Measurements from ENCODE around the gene MAGOH.

Gene MAGOH

DNA sequence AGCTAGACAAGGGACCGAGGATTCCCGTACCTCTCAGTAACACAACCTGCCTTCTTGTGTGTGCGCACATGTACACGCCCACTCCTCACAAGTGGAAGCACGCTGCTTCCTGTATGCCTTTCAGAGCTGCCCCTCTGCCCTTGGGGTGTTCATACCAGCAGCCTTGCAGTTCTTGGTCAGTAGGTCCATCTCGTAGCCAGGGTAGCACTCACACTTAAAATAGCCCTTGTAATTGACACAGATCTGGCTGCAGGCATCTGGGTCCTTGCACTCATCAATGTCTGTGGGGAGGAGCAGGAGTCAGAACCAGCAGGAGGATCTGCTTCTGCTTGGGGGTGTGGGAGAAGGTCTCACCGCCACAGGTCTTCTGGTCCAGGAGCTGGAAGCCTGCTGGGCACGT is 32.6 kb upstream of the MAGOH start:
- no peak for DNase-seq (ENCODE audit: low spot score)

DNA sequence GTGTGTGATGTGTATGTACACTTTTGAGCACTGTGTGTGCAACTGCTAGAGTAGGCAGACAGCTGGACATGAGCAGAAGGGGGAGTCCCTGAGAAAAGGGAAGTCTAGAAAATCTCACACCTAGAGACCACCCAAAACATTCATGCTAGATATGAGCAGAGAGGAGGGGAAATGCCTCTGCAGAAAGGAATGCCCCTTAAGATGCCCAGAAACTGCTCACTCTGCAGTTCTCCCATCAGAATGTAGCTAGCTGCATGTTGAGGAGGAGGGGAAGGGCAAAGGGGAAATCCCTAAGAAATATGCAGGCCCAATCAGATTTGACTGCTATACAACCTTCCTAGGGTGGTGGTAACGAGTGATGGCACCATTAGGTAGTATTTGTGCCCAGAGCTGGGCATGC is 31.8 kb upstream of the MAGOH start:
- peak; percentile 22 for DNase-seq (ENCODE audit: low spot score)

DNA sequence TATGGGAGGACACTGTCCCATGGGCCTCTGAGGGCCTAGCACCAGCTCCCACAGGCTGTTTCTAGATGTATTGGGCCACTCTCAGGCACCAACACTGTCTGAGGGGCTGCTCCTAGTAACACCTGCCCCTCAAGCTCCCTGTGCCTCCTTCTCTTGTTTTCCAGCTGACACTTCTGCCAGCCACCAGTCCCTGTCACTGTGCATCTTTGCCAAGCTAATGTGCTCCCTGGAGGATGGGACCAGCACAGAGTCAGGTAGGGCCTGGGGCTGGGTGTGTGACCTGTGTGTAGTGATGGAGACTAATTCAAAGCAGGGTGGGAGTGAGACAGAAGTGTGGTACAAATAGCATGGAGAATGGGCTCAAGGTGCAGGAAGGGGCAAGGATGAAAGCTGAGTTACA is 29.4 kb upstream of the MAGOH start:
- DNase-seq (ENCODE audit: low spot score) = peak; percentile 37

DNA sequence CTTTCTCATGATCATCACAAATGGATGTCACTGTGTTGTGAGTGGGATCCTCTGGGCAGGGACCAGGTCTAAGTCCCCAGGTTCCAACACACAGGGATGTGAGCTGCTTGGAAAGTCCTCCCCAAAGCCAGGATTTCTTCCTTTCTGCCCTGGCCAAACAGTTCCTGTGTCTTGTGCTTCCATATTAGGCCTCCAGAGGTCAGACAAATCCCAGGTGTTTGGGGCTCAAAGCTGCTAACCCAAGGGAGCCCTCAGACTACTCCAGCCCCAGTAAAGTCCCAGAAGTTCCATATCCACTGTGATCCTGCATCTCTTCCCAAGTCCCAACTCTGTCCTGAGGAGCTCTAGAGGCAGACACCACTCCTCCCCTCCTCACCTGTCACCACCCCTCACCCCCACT is 27.7 kb upstream of the MAGOH start:
- peak; percentile 56 for DNase-seq (ENCODE audit: low spot score)

DNA sequence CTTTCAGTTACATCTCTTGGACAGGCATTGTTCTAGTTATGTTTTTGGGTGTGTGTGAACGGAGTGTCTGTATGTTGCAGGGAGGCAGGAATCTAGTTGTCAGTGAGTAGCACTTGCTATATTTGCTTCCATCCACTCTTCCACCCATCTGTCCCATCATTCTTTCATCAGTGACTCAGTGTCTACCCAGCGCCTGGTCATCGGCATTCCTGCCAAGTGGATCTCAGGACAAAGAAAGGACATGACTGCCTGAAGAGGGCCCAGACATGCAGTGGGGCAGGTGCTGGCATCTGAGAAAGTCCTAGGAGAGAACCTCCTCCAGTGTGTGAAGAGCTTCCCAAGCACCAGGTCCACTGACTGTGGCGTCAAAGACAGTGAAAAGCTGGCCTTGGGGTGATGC is 27.3 kb upstream of the MAGOH start:
- DNase-seq (ENCODE audit: low spot score) = no peak

DNA sequence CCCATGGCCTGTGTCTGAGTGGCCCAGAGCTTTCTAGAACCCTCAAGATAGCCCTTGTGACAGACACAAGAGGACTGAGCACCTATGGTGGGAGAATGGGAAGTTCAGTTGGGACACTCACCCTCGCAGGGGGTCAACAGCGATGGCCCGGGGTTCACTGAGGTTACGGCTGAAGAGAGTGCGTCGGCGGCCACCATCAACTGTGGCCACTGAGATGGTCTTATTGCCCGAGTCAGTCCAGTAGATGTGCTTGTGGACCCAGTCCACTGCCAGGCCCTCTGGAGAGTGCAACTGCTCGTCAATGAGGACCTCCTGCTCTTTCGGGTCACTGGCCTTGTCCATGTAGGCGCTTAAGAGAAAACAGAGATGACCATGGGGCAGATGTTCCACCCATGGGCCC is 25.7 kb upstream of the MAGOH start:
- DNase-seq (ENCODE audit: low spot score) = no peak

DNA sequence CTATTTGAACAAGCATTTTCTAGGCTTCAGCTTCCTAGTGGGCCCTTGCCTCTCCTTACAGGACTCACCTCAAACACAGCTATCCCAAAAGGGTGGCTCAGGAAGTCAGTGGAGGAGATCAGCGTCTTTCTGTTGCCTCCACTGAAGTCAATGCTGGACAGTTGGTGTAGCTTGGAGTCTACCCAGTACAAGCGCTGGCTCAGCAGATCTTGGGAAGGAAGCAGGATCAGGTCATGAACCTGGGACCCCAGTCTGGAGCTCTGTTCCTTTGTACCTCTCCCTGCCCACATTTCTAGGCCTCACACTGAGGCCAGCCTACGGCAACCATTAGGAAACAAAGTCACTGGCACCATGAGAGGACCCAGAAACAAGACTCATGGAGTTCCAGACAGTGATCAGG is 23.7 kb upstream of the MAGOH start:
- no peak for DNase-seq (ENCODE audit: low spot score)

DNA sequence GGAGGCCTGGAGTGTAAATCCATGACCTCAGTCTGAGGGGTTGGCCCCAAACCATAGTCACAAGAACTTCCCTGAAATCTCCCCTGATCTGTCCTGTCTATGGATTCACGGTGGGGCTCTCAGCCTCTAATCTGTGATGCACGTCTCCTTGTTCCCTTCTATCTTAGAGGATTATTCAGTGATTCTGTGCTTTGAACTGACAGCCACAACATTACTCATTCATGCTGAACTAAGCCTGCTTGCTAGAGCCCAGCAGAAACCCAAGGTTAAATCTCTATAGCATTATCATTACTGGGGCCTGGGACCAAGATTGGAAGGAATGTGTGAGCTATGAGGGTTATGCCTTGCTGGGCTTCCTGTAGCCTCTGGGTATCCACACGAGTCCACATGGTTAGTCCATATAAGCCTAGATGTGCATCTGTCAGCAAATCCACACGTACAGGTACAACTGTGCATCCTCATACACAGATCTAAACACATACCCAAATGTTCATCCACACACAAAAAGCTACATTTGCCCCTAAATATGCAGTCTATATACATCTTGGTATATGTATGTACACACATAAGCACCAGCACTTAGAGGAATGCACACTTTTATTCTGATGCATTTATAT is 22.4 kb upstream of the MAGOH start:
- no peak for DNase-seq (ENCODE audit: low spot score)

DNA sequence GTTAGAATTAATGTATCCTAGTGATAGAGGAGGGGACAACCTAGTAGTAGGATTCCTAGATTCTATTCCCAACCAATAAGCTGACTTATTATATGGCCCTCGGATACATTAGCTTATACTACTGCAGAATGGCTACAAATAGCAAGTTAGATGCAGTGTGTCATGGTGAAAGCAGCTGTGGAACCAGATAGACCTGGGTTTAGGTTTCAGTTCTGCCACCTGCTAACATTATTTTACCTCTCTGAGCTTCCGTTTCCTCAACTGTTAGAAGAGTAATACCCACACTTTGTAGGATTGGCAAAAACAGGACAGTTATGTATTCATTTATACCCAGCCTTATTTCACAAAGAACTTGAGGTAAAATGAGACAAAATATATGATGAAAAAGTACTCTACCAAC is 21.6 kb upstream of the MAGOH start:
- DNase-seq (ENCODE audit: low spot score) = no peak

DNA sequence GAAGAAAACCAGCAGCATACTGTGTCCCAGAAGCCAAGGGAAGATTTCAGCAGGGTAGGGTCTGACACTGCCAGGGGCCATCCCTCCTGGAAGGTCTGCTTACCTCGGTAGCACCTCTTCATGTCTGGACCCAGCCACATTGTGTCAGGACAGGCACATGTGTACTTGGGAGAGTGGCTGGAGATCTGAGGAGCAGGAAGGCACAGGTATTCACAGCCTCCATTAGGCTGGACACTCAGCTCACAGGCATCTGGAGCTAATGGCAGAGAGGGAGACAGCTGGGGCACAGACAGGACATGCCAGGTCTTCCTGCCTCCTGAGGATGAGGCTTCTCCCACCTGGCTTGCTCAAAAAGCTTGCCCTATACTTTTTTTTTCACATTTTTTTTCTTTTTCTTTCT is 19.9 kb upstream of the MAGOH start:
- no peak for DNase-seq (ENCODE audit: low spot score)

DNA sequence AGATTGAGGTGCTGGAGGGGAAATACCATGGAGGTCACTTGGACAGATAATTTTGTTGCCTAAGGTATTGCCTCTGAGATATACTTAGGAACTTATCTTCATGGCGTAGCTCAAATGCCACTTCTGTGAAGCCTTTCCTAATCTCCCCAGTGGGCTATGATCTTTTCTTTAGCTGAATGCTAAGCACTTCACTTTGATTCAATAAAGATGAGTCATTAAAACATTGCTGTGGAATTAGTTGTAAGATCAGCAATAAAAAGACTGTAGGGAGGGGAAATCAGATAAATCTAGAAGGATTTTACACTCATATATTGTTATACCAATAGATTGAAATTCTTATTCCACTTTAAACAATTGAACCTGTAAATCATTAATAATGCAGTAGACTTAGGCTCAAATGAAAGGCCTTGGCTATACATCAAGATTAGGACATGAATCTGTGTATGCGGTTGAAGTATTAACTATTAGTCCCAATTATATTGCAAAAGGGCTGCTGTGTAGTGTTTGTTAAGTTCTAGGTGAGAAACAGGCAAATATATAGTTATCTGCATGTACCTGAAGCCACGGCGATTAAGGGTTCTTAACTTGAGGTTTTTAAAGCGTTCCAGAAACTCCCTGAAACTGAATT is 19.2 kb upstream of the MAGOH start:
- no peak for DNase-seq (ENCODE audit: low spot score)

DNA sequence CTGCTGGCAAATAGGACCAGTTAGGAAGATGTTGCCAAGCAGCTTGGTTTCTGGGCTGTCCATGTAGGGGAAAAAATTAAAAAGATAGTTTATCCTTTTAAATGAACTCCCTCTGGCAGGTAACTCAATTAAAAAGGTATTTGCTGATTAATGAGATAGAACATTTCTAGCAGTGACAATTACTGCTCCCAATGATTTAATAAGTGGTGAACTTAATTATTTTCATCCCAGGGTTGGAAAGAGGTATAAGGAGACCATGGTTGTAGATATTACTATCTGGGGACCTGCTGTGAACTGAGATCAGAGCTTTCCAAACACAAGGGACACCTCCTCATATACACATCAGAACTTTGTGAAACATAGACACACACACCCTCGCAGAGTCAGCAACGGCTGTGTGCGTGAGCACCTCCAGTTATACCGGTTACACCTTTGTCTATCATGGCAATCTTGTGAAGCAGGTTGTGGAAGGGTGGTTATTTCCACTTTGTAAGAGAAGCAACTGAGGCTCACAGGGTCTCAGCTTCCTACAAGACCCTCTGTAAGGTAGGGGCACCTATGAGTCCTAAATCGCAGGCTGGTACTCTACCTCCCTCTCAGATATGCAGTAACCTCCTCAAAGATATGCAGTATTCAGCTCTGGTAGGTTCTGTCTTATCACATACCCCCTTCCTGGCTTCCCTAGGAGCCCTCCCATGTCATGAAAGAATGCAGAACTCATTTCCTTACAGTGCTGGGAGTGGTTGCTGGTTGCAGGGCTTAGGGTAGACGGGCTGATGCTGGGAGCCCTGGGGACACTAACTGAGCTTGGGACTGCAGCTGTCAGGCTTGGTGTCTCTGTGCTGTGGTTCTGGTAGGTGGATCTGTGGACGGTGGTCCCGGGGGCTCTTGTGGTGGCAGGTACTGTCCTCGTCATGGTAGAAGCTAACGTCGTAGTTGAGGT is 18.5 kb upstream of the MAGOH start:
- DNase-seq (ENCODE audit: low spot score) = no peak

DNA sequence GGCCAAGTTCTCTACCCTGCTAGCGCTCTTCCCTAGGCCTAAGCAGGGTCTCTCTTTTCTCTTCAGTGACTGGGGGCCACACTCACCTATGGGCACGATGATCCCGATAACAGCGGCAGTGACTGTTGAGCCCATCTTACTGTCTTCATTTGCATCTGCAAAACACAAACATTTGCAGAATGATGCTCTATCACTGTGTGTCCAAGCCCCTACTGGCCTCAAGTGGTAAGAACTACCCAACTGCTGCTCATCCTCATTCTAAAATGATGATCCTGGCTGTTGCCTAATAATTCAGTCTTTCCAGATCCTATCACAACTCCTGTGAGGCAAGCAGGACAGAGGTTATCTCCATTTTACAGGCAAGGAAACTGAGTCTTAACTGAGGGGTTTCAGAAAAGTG is 16.7 kb upstream of the MAGOH start:
- no peak for DNase-seq (ENCODE audit: low spot score)

DNA sequence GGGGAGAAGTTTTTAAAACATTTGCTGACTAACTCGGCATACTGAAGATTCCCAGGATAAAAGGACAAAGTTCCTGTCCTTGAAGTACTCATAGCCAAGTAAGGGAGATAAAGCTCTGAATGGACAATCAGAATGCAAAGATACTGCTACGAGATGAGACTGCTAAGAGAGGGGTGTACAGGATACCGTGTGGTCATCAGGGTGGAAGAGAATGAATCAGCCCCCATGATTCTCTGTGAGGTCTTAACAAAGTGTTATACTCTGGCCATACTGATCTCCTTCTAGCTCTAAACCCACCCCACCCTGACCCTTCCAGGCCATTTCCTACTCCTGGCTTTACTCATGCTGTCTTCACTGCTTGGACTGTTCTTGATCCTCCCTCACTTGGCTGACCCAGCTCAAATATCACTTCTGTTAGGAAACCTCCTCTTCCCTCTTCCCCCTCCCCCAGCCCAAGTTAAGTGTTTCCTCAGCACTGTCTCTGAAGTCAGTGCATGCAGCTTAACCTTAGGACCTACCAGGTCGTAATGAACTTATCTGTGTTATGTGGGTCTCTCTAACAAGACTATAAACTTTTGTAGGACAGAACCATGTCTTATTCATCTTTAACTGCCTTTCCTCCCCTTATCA is 15.8 kb upstream of the MAGOH start:
- DNase-seq (ENCODE audit: low spot score) = no peak

DNA sequence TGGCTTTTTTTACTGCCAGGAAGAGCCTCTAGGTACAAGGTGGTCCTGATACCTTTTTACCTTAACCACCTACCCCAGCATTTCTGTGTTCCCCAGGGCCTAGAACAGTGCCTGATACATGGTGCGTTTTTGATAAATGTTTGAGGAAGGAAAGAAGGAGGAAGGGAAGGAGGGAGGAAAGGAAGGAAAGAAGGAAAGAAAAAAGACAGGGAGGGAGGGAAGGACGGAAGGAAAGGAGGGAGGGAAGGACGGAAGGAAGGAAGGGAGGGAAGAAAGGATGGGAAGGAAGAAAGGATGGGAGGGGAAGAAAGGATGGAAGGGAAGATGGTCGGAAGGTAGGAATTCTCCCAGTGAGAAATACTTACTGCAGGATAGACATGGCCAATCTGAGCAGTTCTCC is 12.0 kb upstream of the MAGOH start:
- no peak for DNase-seq (ENCODE audit: low spot score)

DNA sequence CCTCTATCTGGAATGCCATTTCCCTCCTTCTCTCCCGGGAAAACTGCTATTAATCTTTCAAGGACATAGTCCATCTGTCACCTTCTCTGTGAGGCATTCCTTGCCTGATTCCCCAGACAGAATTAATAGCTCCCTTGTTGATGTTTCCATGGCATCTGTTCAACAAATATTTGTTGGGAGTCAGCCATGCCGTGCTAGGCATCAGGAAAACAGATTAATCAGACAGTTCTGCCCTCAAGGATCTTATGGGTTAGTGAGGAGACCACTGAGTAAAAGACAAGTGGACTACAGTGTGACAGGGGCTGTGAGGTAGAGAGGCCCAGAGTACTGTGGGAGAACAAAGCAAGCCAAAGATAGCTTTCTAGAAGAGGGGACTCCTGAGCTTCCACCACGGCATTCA is 11.4 kb upstream of the MAGOH start:
- DNase-seq (ENCODE audit: low spot score) = no peak

DNA sequence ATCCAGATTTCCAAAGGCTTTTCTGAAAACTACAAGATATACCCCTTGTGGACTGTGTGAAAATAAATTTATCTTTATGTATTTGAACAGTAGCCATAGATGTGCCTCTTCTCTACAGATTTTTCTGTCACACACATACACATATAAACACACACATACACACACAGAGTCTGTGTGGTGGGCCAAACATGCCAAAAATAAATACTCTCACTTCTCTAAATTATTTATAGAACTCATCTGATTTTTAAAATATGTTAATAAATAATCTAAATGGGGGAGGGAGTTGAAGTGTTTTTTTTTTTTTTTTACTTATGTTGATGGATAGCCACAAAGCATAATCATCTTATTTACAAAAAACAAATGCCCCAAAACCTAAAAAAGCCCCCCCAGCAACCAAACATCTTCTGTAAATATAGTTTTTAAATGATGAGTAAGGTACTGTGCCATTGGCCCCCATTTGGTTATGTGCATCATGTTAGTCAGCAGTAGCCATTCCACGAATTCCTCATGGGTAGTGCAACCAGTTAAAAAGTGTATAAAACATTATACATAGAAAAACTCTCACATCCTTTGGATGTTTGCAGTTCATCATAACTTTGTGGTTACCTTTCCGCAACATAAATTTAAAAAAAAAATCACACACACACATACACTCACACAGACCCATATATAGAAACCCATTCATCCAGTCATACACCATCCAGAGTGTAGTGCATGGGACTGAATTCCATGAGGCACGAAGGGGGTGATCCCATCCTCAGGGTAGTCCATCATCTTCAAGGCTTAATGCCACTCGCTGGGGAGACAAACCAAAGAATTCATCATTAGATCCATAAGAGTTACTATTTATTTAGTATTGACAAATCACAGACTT is 8.2 kb upstream of the MAGOH start:
- no peak for DNase-seq (ENCODE audit: low spot score)

DNA sequence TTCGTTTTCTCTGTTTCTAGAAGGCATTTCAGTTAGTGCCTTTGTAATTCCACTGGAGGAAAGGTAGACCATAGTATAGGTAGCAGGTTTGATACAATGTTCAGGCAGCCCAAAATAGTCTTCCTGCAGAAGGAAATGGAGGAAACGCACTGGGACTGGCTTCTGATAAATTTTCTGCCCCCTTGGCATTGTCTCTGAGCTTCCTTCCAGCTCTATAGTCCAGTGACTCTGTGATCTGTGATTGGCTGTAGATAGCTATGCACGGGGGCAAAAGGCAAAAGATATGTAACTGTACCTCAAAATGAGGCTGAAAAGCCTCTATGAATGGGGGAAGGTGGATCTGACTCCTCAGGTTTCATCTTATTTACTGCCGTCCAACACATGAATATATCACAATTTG is 5.8 kb upstream of the MAGOH start:
- DNase-seq (ENCODE audit: low spot score) = no peak

DNA sequence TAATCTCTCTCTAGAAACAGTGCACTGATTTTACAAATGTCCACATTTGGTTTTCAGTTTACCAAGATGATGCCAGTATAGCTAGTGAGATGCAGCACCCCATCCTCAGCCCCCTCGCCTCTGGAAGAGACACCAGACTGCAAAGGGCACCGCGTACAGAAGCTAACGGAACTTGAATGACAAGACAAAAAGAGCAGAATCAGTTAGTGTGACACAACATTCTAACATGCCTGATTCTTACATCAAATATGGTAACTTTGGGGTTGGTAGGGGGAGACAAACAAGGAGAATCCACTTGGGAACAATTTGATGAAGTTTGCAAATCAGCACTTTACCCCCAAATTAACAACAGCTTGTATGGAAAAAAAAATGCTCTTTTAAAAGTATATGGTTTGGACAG is 4.1 kb upstream of the MAGOH start:
- no peak for DNase-seq (ENCODE audit: low spot score)

DNA sequence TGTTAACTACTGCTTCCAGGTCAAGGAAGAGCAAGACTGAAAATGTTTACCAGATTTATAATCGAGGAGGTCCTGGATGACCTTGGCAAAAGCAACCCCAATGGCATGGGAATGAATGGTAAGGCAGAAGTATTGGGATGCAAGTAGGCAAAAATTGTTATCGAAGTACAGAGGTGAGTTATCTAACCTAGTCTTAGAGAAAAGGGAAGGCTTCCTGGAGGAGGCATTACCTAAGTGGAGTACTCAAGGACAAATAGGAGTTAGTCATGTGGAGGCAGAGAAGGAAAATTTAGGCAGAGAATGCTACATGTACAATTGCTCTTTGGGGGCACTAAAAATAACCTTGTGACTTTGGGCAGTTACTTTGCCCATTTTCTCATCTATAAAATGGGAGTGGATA is 3.5 kb upstream of the MAGOH start:
- DNase-seq (ENCODE audit: low spot score) = no peak

DNA sequence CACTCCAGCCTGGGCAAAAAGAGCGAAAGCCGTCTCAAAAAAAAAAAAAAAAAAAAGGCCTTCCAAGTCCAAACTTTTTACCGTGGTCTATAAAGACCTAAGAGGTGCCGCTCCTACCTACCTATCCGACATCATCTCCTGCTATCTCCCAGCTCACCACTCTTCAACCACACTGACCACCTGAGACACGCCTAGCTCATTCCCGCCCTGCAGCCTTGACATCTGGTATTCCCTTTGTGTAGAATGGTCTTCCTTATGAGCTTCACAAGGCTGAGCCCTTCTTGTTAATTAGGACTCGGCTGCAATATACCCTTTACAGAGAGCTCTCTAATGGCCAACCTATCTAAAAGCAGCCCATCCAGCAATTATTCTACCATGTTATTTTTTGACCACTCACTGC is 680 bp downstream of the MAGOH start:
- no peak for DNase-seq (ENCODE audit: low spot score)

DNA sequence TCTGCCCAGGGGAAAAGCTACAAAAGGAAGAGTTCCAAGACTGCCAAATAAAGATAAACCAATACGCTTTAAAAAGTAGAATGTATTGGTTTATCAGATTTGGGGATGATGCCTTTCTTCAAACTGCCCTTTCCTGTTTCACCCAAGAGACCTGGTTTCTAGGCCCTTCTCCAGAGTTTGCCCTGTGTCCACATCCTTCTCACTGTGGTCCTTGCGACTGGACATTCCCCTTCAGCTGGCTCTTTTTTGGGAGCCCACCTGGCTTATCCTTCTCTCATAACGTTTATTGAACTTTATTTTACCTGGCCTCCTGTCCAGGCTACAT is 17.4 kb downstream of the MAGOH start:
- DNase-seq (ENCODE audit: low spot score) = no peak
